Loucy (cell line): ENCODE measurements around the gene BRAF.

Experiments used
- CTCF ChIP-seq: fragments of 200-600 bp; sonication (generic); conservative IDR thresholded peaks from 2 replicates; pipeline ENCODE4 v1.5.1; 2014; ENCODE audit warnings: mild to moderate bottlenecking, antibody characterized with exemption, low read length
- EZH2phosphoT487 ChIP-seq: fragments of 200-600 bp; IDR thresholded peaks from 2 replicates; pipeline ENCODE4 v1.6.1; 2018; ENCODE audit warnings: antibody characterized with exemption, mild to moderate bottlenecking, moderate library complexity, borderline replicate concordance

DNA sequence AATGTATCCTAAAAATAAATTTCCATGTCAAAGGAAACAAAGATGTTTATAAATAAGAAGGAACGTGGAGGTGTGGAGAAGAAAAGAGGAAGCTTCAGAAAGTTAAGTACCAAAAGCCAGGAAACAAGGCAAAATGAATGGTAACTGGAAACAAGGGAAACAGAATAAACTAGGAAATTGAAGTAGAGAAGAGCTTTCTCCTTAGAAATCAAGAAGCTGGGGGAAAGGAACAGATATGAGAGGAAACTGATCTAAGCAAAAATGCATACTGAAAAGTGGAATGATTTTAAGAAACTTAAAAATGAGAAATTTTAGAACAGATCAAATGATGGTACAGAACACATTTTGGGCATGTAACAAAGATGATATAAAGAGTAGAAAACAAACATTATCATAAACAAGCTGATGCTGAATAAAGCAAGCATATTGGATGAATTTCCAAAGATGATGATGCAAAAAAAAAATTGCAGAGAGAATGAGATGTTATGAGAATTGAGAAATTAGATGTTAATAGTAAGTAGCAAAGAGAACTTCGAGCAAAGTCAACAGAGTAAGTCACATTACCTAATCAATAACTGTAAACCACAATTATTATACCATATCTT lies 1.9 kb downstream of the BRAF start:
- TF ChIP-seq CTCF (no peak), EZH2phosphoT487 (no peak)
